Subcutaneous abdominal adipose tissue (tissue), 5 donors: ENCODE data around the gene ZCCHC2.
A peak's percentile ranks its signal among the peaks of the same experiment; 100 is the strongest.

Experiments
- H3K27ac ChIP-seq: one replicate; pipeline ENCODE4 v1.7.0; 2013; ENCODE audit warnings: low read depth, mild to moderate bottlenecking, inconsistent platforms, low read length, moderate library complexity
- H3K27me3 ChIP-seq, 5 donors: one replicate each; pipeline ENCODE4 v1.7.0; 2013; ENCODE audit warnings: low read length in 5 of 5, inconsistent platforms in 1 of 5; ENCODE audit not compliant: control insufficient read depth in 5 of 5, insufficient read depth in 4 of 5
- H3K36me3 ChIP-seq, 5 donors: one replicate each; pipeline ENCODE4 v1.7.0; 2013; ENCODE audit warnings: low read length in 5 of 5; ENCODE audit not compliant: control insufficient read depth in 5 of 5, insufficient read depth in 5 of 5
- H3K4me1 ChIP-seq, 5 donors: one replicate each; pipeline ENCODE4 v1.7.0; 2013; ENCODE audit warnings: low read length in 5 of 5, mild to moderate bottlenecking in 3 of 5, moderate library complexity in 1 of 5; ENCODE audit not compliant: control insufficient read depth in 5 of 5, insufficient read depth in 5 of 5
- H3K4me3 ChIP-seq, 5 donors: one replicate each; pipeline ENCODE4 v1.7.0; 2013; ENCODE audit warnings: low read length in 5 of 5, low read depth in 1 of 5
- H3K9ac ChIP-seq, 5 donors: one replicate each; pipeline ENCODE4 v1.7.0; 2013; ENCODE audit warnings: low read length in 5 of 5, mild to moderate bottlenecking in 4 of 5, moderate library complexity in 3 of 5
- H3K9me3 ChIP-seq, 5 donors: one replicate each; pipeline ENCODE4 v1.7.0; 2013; ENCODE audit warnings: low read length in 5 of 5; ENCODE audit not compliant: control insufficient read depth in 5 of 5
- donor health status: healthy.
- donor health status: healthy.
- donor health status: healthy.
- donor health status: healthy.
- donor health status: healthy.

Gene ZCCHC2

DNA sequence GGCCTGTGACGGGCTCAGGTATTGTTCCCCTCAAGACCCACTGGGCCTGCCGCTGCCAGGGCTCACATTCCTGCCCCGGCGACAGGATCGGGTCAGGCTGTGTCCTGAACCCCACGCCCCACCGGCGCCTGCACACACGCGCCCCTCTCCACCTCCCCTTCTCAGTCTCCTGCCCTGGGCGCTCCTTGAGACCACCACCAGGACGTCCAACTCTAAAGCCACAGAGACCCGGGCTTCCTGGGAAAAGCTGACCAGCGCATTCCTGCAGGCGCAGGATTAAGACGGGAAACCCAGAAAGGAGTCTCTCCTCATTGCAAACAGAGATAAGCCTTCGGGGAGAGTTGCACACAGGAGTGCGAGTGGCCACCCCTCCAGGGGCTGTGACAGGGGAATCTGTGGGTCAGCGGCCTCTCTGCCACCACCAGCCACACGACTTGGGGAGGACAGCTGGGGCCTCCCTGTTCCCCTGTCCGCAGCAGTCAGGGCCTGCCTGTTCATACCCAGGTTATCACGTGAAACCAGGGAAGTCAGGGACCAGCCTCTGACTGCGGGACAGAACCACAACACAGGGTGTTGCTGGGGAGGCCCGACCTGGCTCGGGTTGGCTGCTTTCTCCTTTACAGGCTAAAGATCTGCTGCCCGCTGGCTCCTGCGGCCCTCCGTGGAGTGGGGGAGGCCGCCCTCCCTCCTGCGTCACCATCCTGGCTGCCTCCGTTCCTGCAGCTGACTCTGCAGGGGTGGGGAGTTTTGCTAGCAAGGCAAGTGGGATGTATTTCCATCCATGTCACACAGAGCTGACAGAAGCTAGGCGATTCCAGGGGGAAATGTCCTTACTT, 88.8 kb downstream of the ZCCHC2 start:
- Histone ChIP-seq H3K4me3 (peak overlapping the region in 4 of 5 donors; percentile 3 to 49 (median 34)), H3K27ac (no peak overlapping the region), H3K9me3 (peaks cover 0 to 5% (median 0%) of the 10 kb centered on the region in 5 donors), H3K27me3 (peaks cover 3 to 9% (median 5%) of the 10 kb centered on the region in 5 donors), H3K4me1 (peaks cover 5 to 24% (median 14%) of the 10 kb centered on the region in 5 donors), H3K36me3 (no peaks in the 10 kb centered on the region), H3K9ac (no peak overlapping the region)

DNA sequence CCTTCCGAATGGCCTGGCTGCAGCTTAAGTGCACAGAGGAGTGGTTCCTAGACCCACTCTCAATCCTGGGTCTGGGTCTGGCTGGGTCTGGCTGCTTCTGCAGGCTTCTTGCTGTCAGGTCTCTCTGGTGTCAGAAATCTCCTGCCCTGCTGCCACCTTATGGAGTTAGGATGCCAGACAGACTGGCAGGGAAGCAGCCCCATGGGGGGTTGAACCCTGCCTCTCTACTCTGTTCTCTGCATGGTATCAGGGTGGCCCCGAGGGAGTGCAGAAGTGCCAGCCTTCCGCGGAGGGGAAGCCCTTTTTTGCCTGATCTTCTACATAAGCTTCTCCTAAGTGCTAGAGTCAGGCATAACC, 89.4 kb downstream of the ZCCHC2 start:
- peaks cover 5 to 24% (median 14%) of the 10 kb centered on the region in 5 donors for H3K4me1 ChIP-seq
- H3K27ac ChIP-seq = no peak overlapping the region
- H3K4me3 ChIP-seq = peak overlapping the region in 2 of 5 donors; percentile 6 to 41
- H3K36me3 ChIP-seq = no peaks in the 10 kb centered on the region
- peaks cover 0 to 5% (median 0%) of the 10 kb centered on the region in 5 donors for H3K9me3 ChIP-seq
- no peak overlapping the region for H3K9ac ChIP-seq
- peaks cover 3 to 9% (median 5%) of the 10 kb centered on the region in 5 donors for H3K27me3 ChIP-seq

DNA sequence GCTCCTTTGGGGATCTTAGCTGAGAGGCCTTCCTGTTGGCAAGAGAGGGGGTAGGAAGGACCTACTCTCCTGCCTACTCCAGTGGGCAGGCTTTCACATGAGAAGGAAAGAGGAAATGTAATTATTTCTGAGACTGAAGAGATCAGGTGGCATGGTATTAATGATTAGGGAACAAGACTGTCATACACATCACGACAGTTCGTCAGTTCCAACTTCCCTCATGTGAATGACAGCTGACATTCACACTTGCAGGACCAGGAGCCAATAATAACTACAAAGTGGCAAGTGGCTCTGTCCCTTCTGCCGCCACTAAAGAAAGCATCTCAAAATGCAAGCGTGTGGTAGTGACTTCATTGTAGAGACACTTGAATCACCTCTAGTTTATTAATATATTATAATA, 90.0 kb downstream of the ZCCHC2 start:
- Histone ChIP-seq H3K9ac (no peak overlapping the region), H3K4me1 (peaks cover 5 to 24% (median 14%) of the 10 kb centered on the region in 5 donors), H3K27me3 (peaks cover 3 to 9% (median 5%) of the 10 kb centered on the region in 5 donors), H3K4me3 (no peak overlapping the region), H3K27ac (no peak overlapping the region), H3K36me3 (no peaks in the 10 kb centered on the region), H3K9me3 (peaks cover 0 to 1% (median 0%) of the 10 kb centered on the region in 5 donors)

DNA sequence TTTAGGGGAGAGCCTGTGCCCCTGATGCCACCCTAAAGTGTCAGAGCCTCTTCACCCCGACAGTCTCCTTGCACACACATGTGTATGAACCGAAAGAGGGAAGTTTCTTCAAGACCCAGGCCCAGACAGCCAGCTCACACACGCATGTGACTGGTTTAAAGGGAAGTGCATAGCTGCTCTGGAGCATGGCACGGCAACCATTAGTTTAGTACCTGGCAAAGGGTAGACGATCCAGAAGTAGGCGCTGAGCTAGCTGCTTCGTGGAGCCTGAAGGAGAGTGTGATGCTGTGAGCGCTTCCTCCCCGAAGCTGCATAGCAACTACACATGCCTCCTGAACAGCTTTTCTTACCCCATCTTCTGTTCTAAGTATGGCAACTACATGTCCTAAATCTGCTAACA, 91.7 kb downstream of the ZCCHC2 start:
- H3K9me3 ChIP-seq = no peaks in the 10 kb centered on the region
- H3K4me1 ChIP-seq = peaks cover 5 to 24% (median 22%) of the 10 kb centered on the region in 5 donors
- no peak overlapping the region for H3K27ac ChIP-seq
- no peak overlapping the region for H3K4me3 ChIP-seq
- H3K27me3 ChIP-seq = peaks cover 3 to 9% (median 5%) of the 10 kb centered on the region in 5 donors
- H3K9ac ChIP-seq = no peak overlapping the region
- H3K36me3 ChIP-seq = no peaks in the 10 kb centered on the region

DNA sequence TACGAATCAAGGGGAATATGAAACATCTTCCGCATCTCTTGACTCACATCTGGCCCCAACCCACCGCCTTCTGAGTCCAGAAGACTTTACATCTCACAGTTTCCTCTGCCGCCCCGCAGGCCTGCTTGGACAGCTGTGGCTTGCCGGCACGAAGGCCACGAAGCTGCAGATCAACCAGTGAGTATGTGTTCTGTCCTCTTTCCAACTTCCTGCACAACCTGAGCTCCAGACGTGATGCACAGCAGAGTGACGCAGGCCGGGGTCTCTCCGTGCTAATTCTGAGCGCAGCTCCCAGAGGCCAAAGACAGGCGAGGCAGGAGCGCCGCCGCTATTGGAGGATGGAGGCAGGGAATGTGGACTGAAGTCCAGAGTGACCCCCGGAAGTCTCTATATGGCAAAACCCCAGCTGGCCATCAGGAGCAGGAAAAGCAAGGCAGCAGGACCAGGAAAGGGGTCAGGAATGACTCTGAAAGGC, 93.5 kb downstream of the ZCCHC2 start:
- Histone ChIP-seq H3K27me3 (peaks cover 2 to 7% (median 4%) of the 10 kb centered on the region in 5 donors), H3K27ac (no peak overlapping the region), H3K9ac (no peak overlapping the region), H3K9me3 (no peaks in the 10 kb centered on the region), H3K4me3 (no peak overlapping the region), H3K36me3 (no peaks in the 10 kb centered on the region), H3K4me1 (peaks cover 5 to 22% (median 18%) of the 10 kb centered on the region in 5 donors)

DNA sequence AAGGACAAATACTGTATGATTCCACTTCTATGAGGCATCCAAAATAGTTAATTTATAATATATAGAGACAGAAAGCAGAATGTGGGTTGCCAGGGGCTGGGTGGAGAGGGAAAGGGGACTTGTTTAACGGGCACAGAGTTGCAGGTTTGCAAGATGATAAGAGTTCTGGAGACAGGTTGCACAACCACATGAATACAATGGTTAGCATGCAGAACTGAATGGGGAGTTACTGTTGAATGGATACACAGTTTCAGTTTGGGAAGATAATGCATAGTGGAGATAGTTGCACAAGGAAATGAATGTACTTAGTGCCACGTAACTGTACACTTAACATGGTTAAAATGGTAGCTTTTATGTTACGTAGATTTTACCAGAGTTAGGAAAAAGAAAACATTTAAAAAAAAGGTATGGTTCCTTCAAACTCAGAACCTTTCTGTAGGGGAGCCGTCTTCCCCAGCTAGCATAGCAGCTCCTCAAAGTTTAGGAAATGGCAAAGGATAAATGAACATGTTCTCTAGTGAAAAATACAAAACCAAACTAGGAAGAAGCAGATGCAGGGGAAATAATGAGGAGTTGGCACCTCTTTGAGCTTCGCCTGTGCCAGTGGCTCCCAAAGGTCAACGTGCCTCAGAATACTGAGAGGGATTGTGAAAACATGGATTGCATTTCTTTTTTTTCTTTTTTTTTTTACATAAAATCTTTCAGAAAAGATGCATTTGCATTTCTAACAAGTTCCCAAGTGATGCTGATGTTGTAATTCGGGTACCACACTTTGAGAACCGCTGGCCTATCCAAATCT, 95.2 kb downstream of the ZCCHC2 start:
- Histone ChIP-seq H3K27me3 (peaks cover 0 to 2% (median 0%) of the 10 kb centered on the region in 5 donors), H3K36me3 (no peaks in the 10 kb centered on the region), H3K9ac (no peak overlapping the region), H3K4me1 (peaks cover 0 to 11% (median 9%) of the 10 kb centered on the region in 5 donors), H3K9me3 (no peaks in the 10 kb centered on the region), H3K27ac (no peak overlapping the region), H3K4me3 (no peak overlapping the region)

DNA sequence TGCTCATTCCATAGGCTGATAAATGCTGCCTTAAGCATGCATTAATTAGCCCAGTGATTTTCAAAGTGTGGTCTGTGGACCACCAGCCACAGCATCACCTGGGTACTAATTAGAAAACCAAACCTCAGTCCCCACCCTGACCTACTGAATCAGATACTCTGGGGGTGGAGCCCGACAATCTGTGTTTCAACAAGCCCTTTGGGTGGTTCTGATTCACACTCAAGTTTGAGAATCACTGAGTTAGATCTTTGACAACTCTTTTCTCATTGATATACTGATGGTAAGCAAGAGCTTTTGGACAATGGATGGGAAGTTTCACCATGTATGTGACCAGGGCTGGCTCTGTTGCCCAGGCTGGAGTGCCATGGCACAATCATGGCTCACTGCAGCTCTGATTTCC, 95.9 kb downstream of the ZCCHC2 start:
- peaks cover 0 to 11% (median 9%) of the 10 kb centered on the region in 5 donors for H3K4me1 ChIP-seq
- no peak overlapping the region for H3K4me3 ChIP-seq
- no peak overlapping the region for H3K27ac ChIP-seq
- H3K36me3 ChIP-seq = no peaks in the 10 kb centered on the region
- no peak overlapping the region for H3K9ac ChIP-seq
- no peaks in the 10 kb centered on the region for H3K9me3 ChIP-seq
- H3K27me3 ChIP-seq = peaks cover 0 to 2% (median 0%) of the 10 kb centered on the region in 5 donors

DNA sequence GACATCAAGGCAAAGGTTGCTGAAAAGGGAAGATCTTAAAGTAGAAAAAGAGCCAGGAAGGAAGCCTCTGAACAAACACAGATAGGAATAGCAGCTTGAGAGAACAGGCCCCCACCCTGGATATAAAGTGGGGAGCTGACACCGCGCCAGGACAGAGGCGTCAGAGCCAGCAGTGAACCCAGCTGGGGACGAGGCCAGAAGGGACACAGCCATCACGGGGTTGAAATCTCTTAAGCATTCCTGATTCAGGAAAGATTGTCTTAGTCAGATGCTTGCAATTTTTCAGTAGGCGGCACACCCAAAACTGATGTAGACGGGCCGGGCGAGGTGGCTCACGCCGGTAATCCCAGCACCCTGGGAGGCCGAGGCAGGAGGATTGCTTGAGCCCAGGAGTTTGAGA, 98.7 kb downstream of the ZCCHC2 start:
- Histone ChIP-seq H3K4me1 (peaks cover 0 to 18% (median 10%) of the 10 kb centered on the region in 5 donors), H3K27ac (peak overlapping the region; percentile 46), H3K9me3 (no peaks in the 10 kb centered on the region), H3K27me3 (no peaks in the 10 kb centered on the region), H3K4me3 (no peak overlapping the region), H3K36me3 (no peaks in the 10 kb centered on the region), H3K9ac (no peak overlapping the region)

DNA sequence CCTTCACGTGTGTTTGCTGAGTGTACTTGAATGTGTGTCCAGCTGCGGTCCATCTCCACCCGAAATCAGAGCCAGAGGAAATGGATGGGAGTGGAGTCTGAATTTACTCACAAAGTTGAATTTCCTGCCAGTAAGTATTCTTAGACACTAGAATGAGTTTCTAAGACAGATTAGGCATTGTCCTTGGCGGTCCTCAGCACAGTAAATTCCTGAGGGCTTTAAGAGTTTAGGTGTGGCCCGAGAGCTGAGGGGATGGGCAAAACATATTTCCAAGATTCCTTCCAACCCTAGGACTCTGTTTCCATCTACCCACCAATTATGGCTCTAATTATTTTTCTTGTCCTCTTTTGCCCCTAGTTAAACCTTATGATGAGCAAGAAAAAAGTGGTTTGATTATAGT, 102.2 kb downstream of the ZCCHC2 start:
- no peaks in the 10 kb centered on the region for H3K9me3 ChIP-seq
- H3K4me1 ChIP-seq = peaks cover 0 to 15% (median 0%) of the 10 kb centered on the region in 5 donors
- peak overlapping the region in 1 of 5 donors; percentile 36 for H3K4me3 ChIP-seq
- peak overlapping the region; percentile 50 for H3K27ac ChIP-seq
- no peak overlapping the region for H3K9ac ChIP-seq
- H3K27me3 ChIP-seq = no peaks in the 10 kb centered on the region
- no peaks in the 10 kb centered on the region for H3K36me3 ChIP-seq
